ENCODE measurements around the gene PLCH1. TPM values are rescaled to one million over a fixed set of nuclear protein-coding genes. Genes with fewer than 3 reads are reported as not detected.

PLCH1 gene
- total RNA-seq, 1 donor, result 0.36 TPM

- H3K9me3 ChIP-seq (ENCODE audit: low read depth, low read length), result no peaks in the 10 kb centered on the region
- no peak for DNase-seq (ENCODE audit: insufficient read length, low spot score, missing footprints)
- no peak for TF ChIP-seq CTCF (IDR thresholded peaks at IDR 0.05; ENCODE audit: extremely low read depth, low read depth, low read length)
- H3K4me1 ChIP-seq (ENCODE audit: insufficient read depth, low read length), result no peaks in the 10 kb centered on the region
- H3K36me3 ChIP-seq (ENCODE audit: insufficient read depth, low read length), result no peaks in the 10 kb centered on the region
- H3K27ac ChIP-seq (ENCODE audit: low read depth, low read length), result no peak overlapping the region
- H3K4me2 ChIP-seq (ENCODE audit: insufficient read depth, low read length), result no peak overlapping the region
- H3K4me3 ChIP-seq (ENCODE audit: insufficient read depth, low read length), result no peak overlapping the region
- no peaks in the 10 kb centered on the region for H4K20me1 ChIP-seq (ENCODE audit: insufficient read depth, low read length)
- no peaks in the 10 kb centered on the region for H3K27me3 ChIP-seq (ENCODE audit: insufficient read depth, low read length)
- no peaks in the 10 kb centered on the region for H3K79me2 ChIP-seq (ENCODE audit: insufficient read depth, low read length)
- no peak overlapping the region for H2AFZ ChIP-seq (ENCODE audit: low read length)
These were observed 414.5 kb downstream of the PLCH1 start for GRCh38 chr3:155330370-155330769.

DNA sequence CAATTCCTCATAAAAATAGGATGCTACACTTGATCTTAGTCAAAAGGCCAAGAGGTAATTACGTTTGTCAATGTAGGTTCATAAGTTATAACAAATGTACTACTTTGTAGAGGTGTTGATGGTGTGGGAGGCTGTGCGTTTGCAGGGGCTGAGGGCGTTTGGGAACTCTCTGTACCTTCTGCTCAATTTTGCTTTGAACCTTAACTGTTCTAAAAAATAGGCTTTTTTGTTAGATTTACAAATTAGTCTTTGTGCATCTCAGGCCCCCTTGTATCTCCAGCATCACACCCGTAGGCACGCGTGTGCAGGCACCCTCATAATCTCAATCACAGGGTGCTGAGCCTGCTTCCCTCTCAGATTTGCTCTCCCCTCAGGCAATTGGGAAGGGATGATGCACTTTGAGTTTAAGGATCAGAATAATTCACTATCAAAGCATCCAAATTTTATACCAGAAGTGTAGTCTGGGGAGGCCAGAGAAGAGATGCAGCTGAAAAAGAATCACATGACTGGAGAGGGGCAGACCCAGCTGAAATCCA, 415.3 kb downstream of the PLCH1 start:
- H3K4me2 ChIP-seq (ENCODE audit: insufficient read depth, low read length), result no peak overlapping the region
- no peaks in the 10 kb centered on the region for H3K9me3 ChIP-seq (ENCODE audit: low read depth, low read length)
- no peaks in the 10 kb centered on the region for H4K20me1 ChIP-seq (ENCODE audit: insufficient read depth, low read length)
- H2AFZ ChIP-seq (ENCODE audit: low read length), result no peak overlapping the region
- no peaks in the 10 kb centered on the region for H3K79me2 ChIP-seq (ENCODE audit: insufficient read depth, low read length)
- H3K27ac ChIP-seq (ENCODE audit: low read depth, low read length), result no peak overlapping the region
- no peak for DNase-seq (ENCODE audit: insufficient read length, low spot score, missing footprints)
- no peaks in the 10 kb centered on the region for H3K27me3 ChIP-seq (ENCODE audit: insufficient read depth, low read length)
- H3K4me1 ChIP-seq (ENCODE audit: insufficient read depth, low read length), result no peaks in the 10 kb centered on the region
- no peak overlapping the region for H3K4me3 ChIP-seq (ENCODE audit: insufficient read depth, low read length)
- H3K36me3 ChIP-seq (ENCODE audit: insufficient read depth, low read length), result no peaks in the 10 kb centered on the region
- TF ChIP-seq CTCF (IDR thresholded peaks at IDR 0.05; ENCODE audit: extremely low read depth, low read depth, low read length), result no peak

GRCh38 chr3:155327871-155328270, 417.0 kb downstream of the PLCH1 start:
- no peak for TF ChIP-seq CTCF (IDR thresholded peaks at IDR 0.05; ENCODE audit: extremely low read depth, low read depth, low read length)
- no peaks in the 10 kb centered on the region for H3K4me1 ChIP-seq (ENCODE audit: insufficient read depth, low read length)
- DNase-seq (ENCODE audit: insufficient read length, low spot score, missing footprints), result no peak
- no peaks in the 10 kb centered on the region for H4K20me1 ChIP-seq (ENCODE audit: insufficient read depth, low read length)
- H3K4me2 ChIP-seq (ENCODE audit: insufficient read depth, low read length), result no peak overlapping the region
- no peak overlapping the region for H3K4me3 ChIP-seq (ENCODE audit: insufficient read depth, low read length)
- H3K36me3 ChIP-seq (ENCODE audit: insufficient read depth, low read length), result no peaks in the 10 kb centered on the region
- no peak overlapping the region for H2AFZ ChIP-seq (ENCODE audit: low read length)
- H3K9me3 ChIP-seq (ENCODE audit: low read depth, low read length), result no peaks in the 10 kb centered on the region
- H3K79me2 ChIP-seq (ENCODE audit: insufficient read depth, low read length), result no peaks in the 10 kb centered on the region
- H3K27ac ChIP-seq (ENCODE audit: low read depth, low read length), result no peak overlapping the region
- no peaks in the 10 kb centered on the region for H3K27me3 ChIP-seq (ENCODE audit: insufficient read depth, low read length)

DNA sequence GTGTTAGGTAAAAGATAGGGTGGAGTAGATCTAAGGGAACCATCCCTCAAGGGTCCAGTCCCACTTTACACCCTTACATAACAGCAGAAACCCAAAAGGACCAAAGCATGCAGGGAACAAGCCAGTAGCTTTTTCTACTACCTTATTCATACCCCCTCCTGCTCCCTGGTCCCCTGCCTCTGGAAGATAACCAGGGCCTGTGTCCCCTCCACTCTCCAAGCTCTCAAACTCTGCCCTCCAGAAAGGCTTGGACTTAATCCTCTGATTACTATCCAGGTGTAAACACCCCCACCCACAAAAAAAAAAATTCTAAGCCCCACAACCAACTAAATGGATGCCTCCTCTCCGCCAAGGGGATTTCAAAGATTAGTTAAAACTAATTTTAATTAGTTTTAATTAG, 417.4 kb downstream of the PLCH1 start:
- no peaks in the 10 kb centered on the region for H3K36me3 ChIP-seq (ENCODE audit: insufficient read depth, low read length)
- no peaks in the 10 kb centered on the region for H3K9me3 ChIP-seq (ENCODE audit: low read depth, low read length)
- no peak for TF ChIP-seq CTCF (IDR thresholded peaks at IDR 0.05; ENCODE audit: extremely low read depth, low read depth, low read length)
- no peak overlapping the region for H3K27ac ChIP-seq (ENCODE audit: low read depth, low read length)
- no peak for DNase-seq (ENCODE audit: insufficient read length, low spot score, missing footprints)
- no peak overlapping the region for H3K4me2 ChIP-seq (ENCODE audit: insufficient read depth, low read length)
- no peaks in the 10 kb centered on the region for H4K20me1 ChIP-seq (ENCODE audit: insufficient read depth, low read length)
- H2AFZ ChIP-seq (ENCODE audit: low read length), result no peak overlapping the region
- no peaks in the 10 kb centered on the region for H3K27me3 ChIP-seq (ENCODE audit: insufficient read depth, low read length)
- no peaks in the 10 kb centered on the region for H3K4me1 ChIP-seq (ENCODE audit: insufficient read depth, low read length)
- H3K4me3 ChIP-seq (ENCODE audit: insufficient read depth, low read length), result no peak overlapping the region
- H3K79me2 ChIP-seq (ENCODE audit: insufficient read depth, low read length), result no peaks in the 10 kb centered on the region
